ENCODE data around the gene COPZ2. TPM values are rescaled to one million over a fixed set of nuclear protein-coding genes. Genes with fewer than 3 reads are reported as not detected.
A peak's percentile ranks its signal among the peaks of the same experiment; 100 is the strongest.
"Not testable (repeated sequence)": the region's sequence is repeated elsewhere in the genome, so short reads cannot be mapped to it uniquely, and the experiment has no call there.

The COPZ2 gene
- total RNA-seq, 1 donor from 2014 or later, result 4.0 TPM

GRCh38 chr17:48003417-48004151, 34.0 kb downstream of the COPZ2 start:
- Mint-ChIP-seq H3K4me3 (peak overlapping the region; percentile 68), H3K27me3 (ENCODE audit: low read depth) (peaks cover 3% of the 10 kb centered on the region), H3K36me3 (ENCODE audit: low read depth) (peaks cover 4% of the 10 kb centered on the region), H3K4me1 (peaks cover 78% of the 10 kb centered on the region), H3K27ac (ENCODE audit: unreplicated experiment) (peak overlapping the region; percentile 98), H3K9me3 (peaks cover 3% of the 10 kb centered on the region)
- TF ChIP-seq CTCF (conservative IDR thresholded peaks at IDR 0.05), result no peak
- no peak for DNase-seq (ENCODE audit: low read depth, low spot score)

GRCh38 chr17:48002916-48003416, 34.6 kb downstream of the COPZ2 start:
- Mint-ChIP-seq H3K27ac (ENCODE audit: unreplicated experiment) (peak overlapping the region; percentile 98), H3K4me1 (peaks cover 77% of the 10 kb centered on the region), H3K36me3 (ENCODE audit: low read depth) (peaks cover 3% of the 10 kb centered on the region), H3K9me3 (no peaks in the 10 kb centered on the region), H3K27me3 (ENCODE audit: low read depth) (peaks cover 3% of the 10 kb centered on the region), H3K4me3 (peak overlapping the region; percentile 68)
- TF ChIP-seq CTCF (conservative IDR thresholded peaks at IDR 0.05), result no peak
- no peak for DNase-seq (ENCODE audit: low read depth, low spot score)

GRCh38 chr17:48002266-48002915, 35.2 kb downstream of the COPZ2 start:
- Mint-ChIP-seq H3K4me1 (peaks cover 77% of the 10 kb centered on the region), H3K27ac (ENCODE audit: unreplicated experiment) (peak overlapping the region; percentile 98), H3K36me3 (ENCODE audit: low read depth) (peaks cover 3% of the 10 kb centered on the region), H3K9me3 (no peaks in the 10 kb centered on the region), H3K4me3 (peak overlapping the region; percentile 68), H3K27me3 (ENCODE audit: low read depth) (peaks cover 3% of the 10 kb centered on the region)
- DNase-seq (ENCODE audit: low read depth, low spot score), result no peak
- TF ChIP-seq CTCF (conservative IDR thresholded peaks at IDR 0.05), result no peak

GRCh38 chr17:48001657-48002056, 35.9 kb downstream of the COPZ2 start:
- not testable (repeated sequence) for H3K9me3 Mint-ChIP-seq; H3K27me3 Mint-ChIP-seq (ENCODE audit: low read depth); H3K36me3 Mint-ChIP-seq (ENCODE audit: low read depth); DNase-seq (ENCODE audit: low read depth, low spot score)
- peak overlapping the region; percentile 71 for H3K4me3 Mint-ChIP-seq
- H3K4me1 Mint-ChIP-seq, result peaks cover 72% of the 10 kb centered on the region
- peak overlapping the region; percentile 98 for H3K27ac Mint-ChIP-seq (ENCODE audit: unreplicated experiment)

- Mint-ChIP-seq H3K4me1 (peaks cover 74% of the 10 kb centered on the region), H3K4me3 (peak overlapping the region; percentile 71), H3K27me3 (ENCODE audit: low read depth) (peaks cover 3% of the 10 kb centered on the region), H3K9me3 (no peaks in the 10 kb centered on the region), H3K27ac (ENCODE audit: unreplicated experiment) (peak overlapping the region; percentile 98), H3K36me3 (ENCODE audit: low read depth) (peaks cover 3% of the 10 kb centered on the region)
- no peak for TF ChIP-seq CTCF (conservative IDR thresholded peaks at IDR 0.05)
- DNase-seq (ENCODE audit: low read depth, low spot score), result no peak
These were observed 36.4 kb downstream of the COPZ2 start for GRCh38 chr17:48001197-48001596.

- DNase-seq (ENCODE audit: low read depth, low spot score), result no peak
These were observed 38.0 kb downstream of the COPZ2 start for GRCh38 chr17:47999582-47999981.

More at GRCh38 chr17:47999582-47999981, 38.0 kb downstream of the COPZ2 start:
- peaks cover 3% of the 10 kb centered on the region for H3K36me3 Mint-ChIP-seq (ENCODE audit: low read depth)
- no peak for TF ChIP-seq CTCF (conservative IDR thresholded peaks at IDR 0.05)
- H3K4me1 Mint-ChIP-seq, result peaks cover 77% of the 10 kb centered on the region
- no peaks in the 10 kb centered on the region for H3K9me3 Mint-ChIP-seq
- peak overlapping the region; percentile 89 for H3K27ac Mint-ChIP-seq (ENCODE audit: unreplicated experiment)
- H3K27me3 Mint-ChIP-seq (ENCODE audit: low read depth), result peaks cover 7% of the 10 kb centered on the region
- H3K4me3 Mint-ChIP-seq, result peak overlapping the region; percentile 84
